Measurements from ENCODE around the gene OAT.

OAT gene

GRCh38 chr10:124349996-124350280, 68.8 kb downstream of the OAT start:
- in situ Hi-C loops (cut with HindIII; ENCODE audit: low pct_ligation_motif_present, low pct_unique_long_range_greater_than_20kb, low sequenced_read_pairs) = no loop called here
- DNase-seq = no peak

DNA sequence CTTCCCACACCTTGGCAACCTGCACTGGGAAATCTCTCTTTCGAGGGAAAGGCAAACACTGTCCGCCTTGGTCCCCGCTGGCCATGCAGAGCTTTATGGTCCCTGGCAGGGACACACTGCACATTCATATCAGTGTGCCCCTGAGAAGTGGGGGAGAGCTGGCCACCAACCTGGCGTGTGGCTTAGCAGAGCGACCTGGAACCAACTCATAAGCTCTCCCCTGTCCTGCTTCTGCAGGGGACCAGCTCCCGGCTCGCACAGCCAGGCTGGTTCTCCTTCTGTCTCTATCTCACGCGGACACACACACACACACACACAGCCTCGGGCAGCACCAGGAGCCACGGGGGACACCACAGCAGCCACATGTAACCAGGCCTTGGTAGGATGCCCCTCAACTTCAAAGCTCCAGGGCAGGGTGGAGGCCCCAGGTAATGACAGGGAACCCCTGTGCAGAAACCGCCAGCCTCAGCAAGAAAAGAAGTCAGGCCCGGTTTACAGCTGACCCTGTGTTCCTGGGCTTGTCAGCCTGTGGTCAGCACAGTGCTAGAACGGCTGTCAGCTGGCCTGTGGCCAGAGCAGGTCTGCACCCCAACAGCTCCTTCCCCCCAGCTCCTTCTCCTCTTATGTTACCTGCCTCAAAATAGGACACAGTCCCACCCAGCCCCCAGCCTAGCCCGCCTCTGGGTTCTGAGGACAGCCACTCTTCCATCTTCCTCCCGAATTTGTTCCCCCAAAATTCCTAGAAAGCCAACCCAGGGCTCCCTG, 69.3 kb downstream of the OAT start:
- in situ Hi-C loops (cut with HindIII; ENCODE audit: low pct_ligation_motif_present, low pct_unique_long_range_greater_than_20kb, low sequenced_read_pairs) = no loop called here
- no peak for DNase-seq

- no peak for DNase-seq
- in situ Hi-C loops (cut with HindIII; ENCODE audit: low pct_ligation_motif_present, low pct_unique_long_range_greater_than_20kb, low sequenced_read_pairs) = no loop called here
Observed at GRCh38 chr10:124348801-124349200, 69.9 kb downstream of the OAT start.

DNA sequence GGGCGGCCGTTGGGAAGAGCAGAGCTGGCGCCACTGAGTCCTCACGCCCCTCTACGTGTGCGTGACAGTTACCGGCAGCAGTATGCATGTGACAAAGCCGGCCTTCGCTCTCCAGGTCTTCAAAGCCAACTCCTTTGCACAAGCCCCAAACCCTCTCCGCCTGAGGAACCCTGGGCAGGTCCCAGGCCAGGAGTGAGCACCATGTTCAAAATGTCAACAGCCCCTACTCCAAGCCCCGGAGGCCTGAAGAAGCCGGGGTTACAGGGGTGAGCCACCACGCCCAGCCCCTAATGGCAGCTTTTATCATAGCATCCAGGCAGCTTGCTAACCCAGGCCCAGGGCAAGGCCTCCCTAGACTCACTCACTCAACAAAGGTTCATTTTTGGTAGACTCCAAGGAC, 70.8 kb downstream of the OAT start:
- in situ Hi-C loops (cut with HindIII; ENCODE audit: low pct_ligation_motif_present, low pct_unique_long_range_greater_than_20kb, low sequenced_read_pairs) = no loop called here
- DNase-seq = no peak
